ENCODE results near the gene GRK2. TPM values are rescaled to one million over a fixed set of nuclear protein-coding genes. Genes with fewer than 3 reads are reported as not detected.

The GRK2 gene
- total RNA-seq, 4 donors from 2014 or later, result 104 to 294 (median 160) TPM

DNA sequence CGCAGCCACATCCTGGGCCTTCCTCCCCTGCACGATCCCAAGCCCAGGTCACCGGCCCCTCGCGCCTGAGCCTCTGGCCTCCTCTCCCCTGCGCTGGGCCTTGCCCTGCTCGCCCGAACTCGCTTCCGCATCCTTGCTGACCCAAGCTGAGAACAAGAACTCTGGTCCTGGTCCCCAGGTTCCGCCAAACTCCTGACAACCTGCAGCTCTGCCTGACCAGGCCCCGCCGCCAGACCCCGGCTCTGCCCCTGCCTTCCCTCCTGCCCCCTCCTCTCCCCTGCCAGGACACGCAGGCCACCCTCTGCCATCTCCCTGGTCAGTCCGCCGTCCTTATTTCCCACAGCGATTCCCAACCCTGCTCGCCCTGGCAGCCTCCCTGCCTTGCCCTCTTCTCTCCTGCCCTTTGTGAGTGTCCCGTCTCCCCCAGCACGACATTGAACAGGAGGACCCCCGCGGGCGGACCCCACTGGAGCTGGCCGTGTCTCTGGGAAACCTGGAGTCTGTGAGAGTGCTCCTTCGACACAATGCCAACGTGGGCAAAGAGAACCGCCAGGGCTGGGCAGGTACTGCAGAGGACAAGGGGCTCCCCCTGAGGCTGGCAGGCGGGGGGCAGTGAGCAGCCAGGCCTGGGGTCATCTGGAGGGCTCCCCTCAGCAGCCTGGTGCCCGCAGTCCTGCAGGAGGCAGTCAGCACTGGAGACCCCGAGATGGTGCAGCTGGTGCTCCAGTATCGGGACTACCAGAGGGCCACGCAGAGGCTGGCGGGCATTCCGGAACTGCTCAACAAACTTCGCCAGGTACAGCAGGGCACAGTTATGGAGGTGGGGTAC lies 23.6 kb downstream of the GRK2 start:
- TF ChIP-seq, protein P1, sequence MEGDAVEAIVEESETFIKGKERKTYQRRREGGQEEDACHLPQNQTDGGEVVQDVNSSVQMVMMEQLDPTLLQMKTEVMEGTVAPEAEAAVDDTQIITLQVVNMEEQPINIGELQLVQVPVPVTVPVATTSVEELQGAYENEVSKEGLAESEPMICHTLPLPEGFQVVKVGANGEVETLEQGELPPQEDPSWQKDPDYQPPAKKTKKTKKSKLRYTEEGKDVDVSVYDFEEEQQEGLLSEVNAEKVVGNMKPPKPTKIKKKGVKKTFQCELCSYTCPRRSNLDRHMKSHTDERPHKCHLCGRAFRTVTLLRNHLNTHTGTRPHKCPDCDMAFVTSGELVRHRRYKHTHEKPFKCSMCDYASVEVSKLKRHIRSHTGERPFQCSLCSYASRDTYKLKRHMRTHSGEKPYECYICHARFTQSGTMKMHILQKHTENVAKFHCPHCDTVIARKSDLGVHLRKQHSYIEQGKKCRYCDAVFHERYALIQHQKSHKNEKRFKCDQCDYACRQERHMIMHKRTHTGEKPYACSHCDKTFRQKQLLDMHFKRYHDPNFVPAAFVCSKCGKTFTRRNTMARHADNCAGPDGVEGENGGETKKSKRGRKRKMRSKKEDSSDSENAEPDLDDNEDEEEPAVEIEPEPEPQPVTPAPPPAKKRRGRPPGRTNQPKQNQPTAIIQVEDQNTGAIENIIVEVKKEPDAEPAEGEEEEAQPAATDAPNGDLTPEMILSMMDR (IDR thresholded peaks at IDR 0.05), result no peak
- TF ChIP-seq POLR2A (IDR thresholded peaks at IDR 0.05) (no peak), POLR2AphosphoS5 (IDR thresholded peaks at IDR 0.05) (no peak), EP300 (IDR thresholded peaks at IDR 0.05; ENCODE audit: low read depth) (no peak)
- intact Hi-C loops (cut with DNase I; ENCODE audit: low total_unique reads) (no loop called here), in situ Hi-C loops (cut with MboI; ENCODE audit: low pct_ligation_motif_present in 1 of 4, low pct_unique_long_range_greater_than_20kb in 1 of 4, low sequenced_read_pairs in 3 of 4) (no loop called here)
- Histone ChIP-seq H3K27ac (peak overlapping the region; percentile 91 to 100 (median 98)), H3K9me3 (no peaks in the 10 kb centered on the region), H3K27me3 (no peaks in the 10 kb centered on the region), H3K4me1 (peaks cover 22 to 43% (median 33%) of the 10 kb centered on the region in 4 donors), H3K4me3 (peak overlapping the region; percentile 48 to 83 (median 74)), H3K36me3 (peaks cover 0 to 27% (median 7%) of the 10 kb centered on the region in 4 donors)
- 32% methylated on average over 35 of the region's 36 CpGs; no CpG with 5 or more reads in 1 of the 2 donors for WGBS, 2 donors (ENCODE audit: low coverage in 1 of 2)
- DNase-seq, result no peak

DNA sequence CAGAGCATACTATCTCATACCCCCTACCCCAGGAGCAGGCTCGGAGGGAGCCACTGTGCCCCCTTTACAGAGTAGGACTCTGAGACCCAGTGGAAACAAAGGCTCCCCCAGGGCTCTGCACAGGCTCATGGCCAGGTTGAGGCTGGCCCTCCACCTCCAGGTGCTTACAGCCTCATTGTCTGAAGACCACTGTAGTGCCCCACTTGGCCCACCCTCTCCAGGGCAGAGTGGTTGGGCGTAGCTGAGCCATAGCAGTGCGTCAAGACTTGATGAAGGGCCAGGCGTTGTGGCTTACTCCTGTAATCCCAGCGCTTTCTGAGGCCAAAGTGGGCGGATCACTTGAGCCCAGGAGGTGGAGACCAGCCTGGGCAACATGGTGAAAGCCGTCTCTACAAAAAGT lies 24.5 kb downstream of the GRK2 start:
- TF ChIP-seq EP300 (IDR thresholded peaks at IDR 0.05; ENCODE audit: low read depth), result no peak
- no peak for TF ChIP-seq POLR2AphosphoS5 (IDR thresholded peaks at IDR 0.05)
- TF ChIP-seq, protein P1 (IDR thresholded peaks at IDR 0.05), result no peak
- TF ChIP-seq POLR2A (IDR thresholded peaks at IDR 0.05), result no peak
- H3K4me1 ChIP-seq, result peaks cover 22 to 43% (median 33%) of the 10 kb centered on the region in 4 donors
- 75% methylated on average over 7 of the region's 7 CpGs; no CpG with 5 or more reads in 1 of the 2 donors for WGBS, 2 donors (ENCODE audit: low coverage in 1 of 2)
- H3K36me3 ChIP-seq, result peaks cover 0 to 28% (median 2%) of the 10 kb centered on the region in 4 donors
- in situ Hi-C loops (cut with MboI; ENCODE audit: low pct_ligation_motif_present in 1 of 4, low pct_unique_long_range_greater_than_20kb in 1 of 4, low sequenced_read_pairs in 3 of 4), result no loop called here
- H3K27me3 ChIP-seq, result no peaks in the 10 kb centered on the region
- peaks cover 4% of the 10 kb centered on the region in 2 donors for H3K9me3 ChIP-seq
- intact Hi-C loops (cut with DNase I; ENCODE audit: low total_unique reads), result no loop called here
- no peak for DNase-seq
- H3K27ac ChIP-seq, result peak overlapping the region; percentile 91 to 100 (median 98)
- H3K4me3 ChIP-seq, result no peak overlapping the region

DNA sequence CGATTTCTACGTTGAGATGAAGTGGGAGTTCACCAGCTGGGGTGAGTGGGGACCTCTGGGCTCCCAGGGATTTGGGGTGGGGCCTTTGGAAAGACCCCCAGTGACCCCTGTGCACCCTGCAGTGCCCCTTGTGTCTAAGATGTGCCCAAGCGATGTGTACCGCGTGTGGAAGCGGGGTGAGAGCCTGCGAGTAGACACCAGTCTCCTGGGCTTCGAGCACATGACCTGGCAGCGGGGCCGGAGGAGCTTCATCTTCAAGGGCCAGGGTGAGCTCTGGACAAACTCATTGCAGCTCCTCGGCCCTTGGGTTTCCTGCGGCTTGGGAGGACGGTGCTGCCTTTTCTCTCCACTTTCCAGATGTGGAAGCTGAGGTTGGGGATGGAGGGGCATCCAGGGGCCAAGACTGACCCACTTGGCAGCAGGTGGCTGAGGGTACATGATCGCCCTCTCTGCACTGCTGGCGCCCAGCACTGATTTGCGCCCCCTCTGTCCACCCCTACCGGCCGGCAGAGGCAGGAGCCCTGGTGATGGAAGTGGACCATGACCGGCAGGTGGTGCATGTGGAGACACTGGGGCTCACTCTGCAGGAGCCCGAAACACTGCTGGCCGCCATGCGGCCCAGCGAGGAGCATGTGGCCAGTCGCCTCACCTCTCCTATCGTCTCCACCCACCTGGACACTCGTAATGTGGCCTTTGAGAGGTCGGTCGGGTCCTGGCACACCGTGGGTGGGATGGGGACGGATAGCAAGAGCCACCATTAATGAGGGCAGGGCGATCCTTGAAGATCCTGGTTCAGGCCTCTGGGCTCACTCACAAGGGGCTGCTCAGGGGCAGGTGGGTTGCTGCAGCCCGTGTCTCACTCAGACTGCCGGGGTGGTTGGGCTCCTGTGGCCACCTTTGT lies 25.5 kb downstream of the GRK2 start:
- H3K27ac ChIP-seq, result peak overlapping the region in 1 of 4 donors; percentile 100
- intact Hi-C loops (cut with DNase I; ENCODE audit: low total_unique reads), result no loop called here
- in situ Hi-C loops (cut with MboI; ENCODE audit: low pct_ligation_motif_present in 1 of 4, low pct_unique_long_range_greater_than_20kb in 1 of 4, low sequenced_read_pairs in 3 of 4), result no loop called here
- H3K27me3 ChIP-seq, result no peaks in the 10 kb centered on the region
- TF ChIP-seq, protein P1 (IDR thresholded peaks at IDR 0.05), result no peak
- TF ChIP-seq EP300 (IDR thresholded peaks at IDR 0.05; ENCODE audit: low read depth), result no peak
- TF ChIP-seq POLR2A (IDR thresholded peaks at IDR 0.05), result no peak
- no peak for TF ChIP-seq POLR2AphosphoS5 (IDR thresholded peaks at IDR 0.05)
- peaks cover 6 to 9% of the 10 kb centered on the region in 2 donors for H3K9me3 ChIP-seq
- peaks cover 22 to 42% (median 31%) of the 10 kb centered on the region in 4 donors for H3K4me1 ChIP-seq
- no peak overlapping the region for H3K4me3 ChIP-seq
- no peak for DNase-seq
- 94 to 95% methylated on average over 6 to 33 of the region's 33 CpGs for WGBS, 2 donors (ENCODE audit: low coverage in 1 of 2)
- H3K36me3 ChIP-seq, result peaks cover 0 to 30% (median 2%) of the 10 kb centered on the region in 4 donors

DNA sequence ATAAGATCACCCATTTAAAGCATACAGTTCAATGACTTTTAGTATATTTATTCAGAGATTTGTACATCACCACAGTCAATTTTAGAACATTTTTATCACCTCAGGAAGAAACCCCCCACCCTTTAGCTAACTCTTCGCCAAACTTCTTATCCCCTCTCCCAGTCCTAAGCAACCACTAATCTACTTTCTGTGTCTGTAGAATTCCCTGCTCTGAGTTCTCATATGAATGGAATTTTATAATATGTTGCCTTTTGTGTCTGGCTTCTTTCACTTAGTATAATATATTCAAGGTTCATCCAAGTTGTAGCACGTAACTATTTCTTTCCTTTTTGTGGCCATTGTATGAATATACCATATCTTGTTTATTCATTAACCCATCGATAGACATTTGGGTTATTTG lies 26.4 kb downstream of the GRK2 start:
- Histone ChIP-seq H3K4me3 (no peak overlapping the region), H3K27ac (no peak overlapping the region), H3K4me1 (peaks cover 17 to 33% (median 22%) of the 10 kb centered on the region in 4 donors), H3K36me3 (peaks cover 0 to 33% (median 2%) of the 10 kb centered on the region in 4 donors), H3K27me3 (no peaks in the 10 kb centered on the region), H3K9me3 (peaks cover 6 to 9% of the 10 kb centered on the region in 2 donors)
- intact Hi-C loops (cut with DNase I; ENCODE audit: low total_unique reads), result no loop called here
- TF ChIP-seq POLR2AphosphoS5 (IDR thresholded peaks at IDR 0.05), result no peak
- TF ChIP-seq, protein P1 (IDR thresholded peaks at IDR 0.05), result no peak
- no peak for TF ChIP-seq POLR2A (IDR thresholded peaks at IDR 0.05)
- no peak for TF ChIP-seq EP300 (IDR thresholded peaks at IDR 0.05; ENCODE audit: low read depth)
- 53 to 55% methylated on average over 3 of the region's 3 CpGs for WGBS, 2 donors (ENCODE audit: low coverage in 1 of 2)
- in situ Hi-C loops (cut with MboI; ENCODE audit: low pct_ligation_motif_present in 1 of 4, low pct_unique_long_range_greater_than_20kb in 1 of 4, low sequenced_read_pairs in 3 of 4), result no loop called here
- no peak for DNase-seq
